Skeletal muscle tissue (tissue), 4 donors: ENCODE measurements around the gene ILDR1. TPM values are rescaled to one million over a fixed set of nuclear protein-coding genes. Genes with fewer than 3 reads are reported as not detected.
A peak's percentile ranks its signal among the peaks of the same experiment; 100 is the strongest.

ENCODE experiments used
- H3K27ac ChIP-seq: one replicate; pipeline ENCODE4 v1.7.0; 2013; ENCODE audit warnings: mild to moderate bottlenecking, low read depth, low read length, inconsistent platforms
- H3K27me3 ChIP-seq, 3 donors: one replicate each; pipeline ENCODE4 v1.7.0; 2013; ENCODE audit warnings: low read length in 3 of 3; ENCODE audit not compliant: control insufficient read depth in 3 of 3, insufficient read depth in 3 of 3
- H3K36me3 ChIP-seq, 3 donors: one replicate each; pipeline ENCODE4 v1.7.0; 2013; ENCODE audit warnings: low read length in 3 of 3; ENCODE audit not compliant: control insufficient read depth in 3 of 3, insufficient read depth in 3 of 3
- H3K4me1 ChIP-seq, 3 donors: one replicate each; pipeline ENCODE4 v1.7.0; 2013; ENCODE audit warnings: low read length in 3 of 3, mild to moderate bottlenecking in 3 of 3; ENCODE audit not compliant: control insufficient read depth in 3 of 3, insufficient read depth in 3 of 3
- H3K4me3 ChIP-seq, 3 donors: one replicate each; pipeline ENCODE4 v1.7.0; 2013; ENCODE audit warnings: low read length in 3 of 3
- H3K9ac ChIP-seq, 3 donors: one replicate each; pipeline ENCODE4 v1.7.0; 2013; ENCODE audit warnings: low read length in 3 of 3, mild to moderate bottlenecking in 3 of 3, moderate library complexity in 2 of 3, low read depth in 1 of 3
- H3K9me3 ChIP-seq, 3 donors: one replicate each; pipeline ENCODE4 v1.7.0; 2013; ENCODE audit warnings: low read length in 3 of 3; ENCODE audit not compliant: control insufficient read depth in 3 of 3
- total RNA-seq: library from RNA; depleted of rRNA; stranded (reverse); fragments of >200 nt; gene quantifications from one replicate; pipeline ENCODE4 v1.2.3, GENCODE V29; 2014
- donor health status: Osteomylitis.

The ILDR1 gene
- not detected for total RNA-seq

DNA sequence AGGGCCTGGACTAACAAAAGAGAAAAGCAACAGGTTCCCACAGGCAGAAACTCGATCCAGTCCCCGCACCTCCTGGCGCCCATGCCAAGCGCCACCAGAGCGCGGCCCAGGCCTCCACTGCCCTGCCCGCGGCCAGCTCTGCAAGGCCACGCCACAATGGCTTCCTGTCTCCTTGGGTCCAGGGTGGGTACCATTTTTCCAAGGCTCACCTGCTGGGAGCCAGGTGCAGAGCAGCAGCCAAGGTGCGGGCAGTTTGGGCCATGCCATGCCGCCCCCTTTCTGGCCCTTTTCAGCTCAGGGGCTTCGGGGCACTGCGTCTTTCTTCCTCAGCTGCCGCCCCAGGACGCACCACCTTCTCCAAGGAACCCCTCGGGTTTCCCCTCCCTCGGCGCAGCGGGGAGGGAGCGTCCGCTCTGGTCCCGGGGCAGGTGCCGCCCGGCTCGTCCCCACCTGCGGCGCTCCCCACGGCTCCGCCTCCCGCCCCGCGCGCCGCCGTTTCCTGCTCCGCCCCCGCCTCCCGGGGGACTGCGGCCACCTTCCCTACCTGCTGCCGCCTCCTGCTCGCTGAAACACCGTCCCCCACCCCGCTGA lies at the start of gene ILDR1:
TSS of gene ILDR1 (minus strand) at position 437 of the 591 bp plus-strand sequence. CDS start at position 267, 170 bp downstream.
- peaks cover 10 to 15% (median 13%) of the 10 kb centered on the region in 3 donors for H3K27me3 ChIP-seq
- no peaks in the 10 kb centered on the region for H3K9me3 ChIP-seq
- H3K36me3 ChIP-seq, result no peaks in the 10 kb centered on the region
- no peaks in the 10 kb centered on the region for H3K4me1 ChIP-seq
- no peak within 1 kb of the TSS for H3K27ac ChIP-seq
- peak within 1 kb of the TSS in 1 of 3 donors; percentile 22 for H3K4me3 ChIP-seq
- no peak within 1 kb of the TSS for H3K9ac ChIP-seq

DNA sequence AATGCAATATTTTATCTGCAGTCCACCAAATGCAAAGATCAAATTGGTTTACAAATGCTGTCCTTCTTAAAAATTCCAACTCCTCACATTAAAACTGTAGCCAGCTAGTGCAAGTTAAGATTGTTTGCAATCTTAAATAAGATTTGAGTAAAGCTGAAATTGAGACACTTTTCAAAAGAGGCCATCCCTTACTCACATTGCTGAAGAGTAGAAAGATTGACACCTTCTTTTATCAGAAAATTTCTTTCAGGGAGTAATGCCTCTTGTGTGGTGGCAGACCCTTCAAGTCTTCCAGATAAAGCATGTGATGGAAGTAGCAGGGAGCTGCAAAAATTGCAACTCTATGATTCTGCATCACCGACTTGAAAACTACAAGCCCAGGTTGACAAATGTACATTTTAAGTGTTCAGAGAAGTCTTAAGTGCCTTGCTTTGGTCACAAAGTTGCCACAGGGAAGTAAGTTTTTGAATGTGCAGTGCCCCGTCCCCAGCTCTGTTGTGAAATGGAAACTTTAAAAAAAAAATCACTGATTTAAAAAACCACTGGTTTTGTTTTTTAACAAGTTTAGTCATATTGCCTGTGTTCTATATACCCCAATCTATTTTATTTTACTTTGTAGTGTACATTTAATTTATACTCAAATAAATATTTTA lies 45.7 kb upstream of the ILDR1 start:
- H3K9ac ChIP-seq, result no peak overlapping the region

DNA sequence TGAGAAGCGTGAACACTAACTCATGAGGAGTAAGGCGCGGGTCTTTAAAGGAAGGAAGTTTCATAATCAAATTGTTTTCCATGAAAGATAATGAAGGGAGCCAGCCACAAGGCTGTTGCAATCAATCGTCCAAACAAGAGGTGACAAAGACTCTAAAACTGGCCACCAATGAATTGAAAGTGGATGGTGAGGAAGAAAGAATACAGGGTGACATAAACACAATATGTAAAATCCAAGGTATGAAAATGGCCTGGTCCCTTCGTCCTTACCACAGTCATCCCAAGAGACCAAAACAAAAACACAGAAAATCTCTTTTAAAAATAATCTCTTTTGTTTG lies 45.1 kb upstream of the ILDR1 start:
- Histone ChIP-seq H3K27me3 (no peaks in the 10 kb centered on the region), H3K9ac (no peak overlapping the region), H3K36me3 (no peaks in the 10 kb centered on the region), H3K27ac (no peak overlapping the region), H3K9me3 (no peaks in the 10 kb centered on the region), H3K4me3 (no peak overlapping the region), H3K4me1 (no peaks in the 10 kb centered on the region)

More for the DNA sequence above, 45.7 kb upstream of the ILDR1 start:
- Histone ChIP-seq H3K4me1 (no peaks in the 10 kb centered on the region), H3K9me3 (no peaks in the 10 kb centered on the region), H3K27ac (no peak overlapping the region), H3K27me3 (no peaks in the 10 kb centered on the region), H3K4me3 (no peak overlapping the region), H3K36me3 (no peaks in the 10 kb centered on the region)

DNA sequence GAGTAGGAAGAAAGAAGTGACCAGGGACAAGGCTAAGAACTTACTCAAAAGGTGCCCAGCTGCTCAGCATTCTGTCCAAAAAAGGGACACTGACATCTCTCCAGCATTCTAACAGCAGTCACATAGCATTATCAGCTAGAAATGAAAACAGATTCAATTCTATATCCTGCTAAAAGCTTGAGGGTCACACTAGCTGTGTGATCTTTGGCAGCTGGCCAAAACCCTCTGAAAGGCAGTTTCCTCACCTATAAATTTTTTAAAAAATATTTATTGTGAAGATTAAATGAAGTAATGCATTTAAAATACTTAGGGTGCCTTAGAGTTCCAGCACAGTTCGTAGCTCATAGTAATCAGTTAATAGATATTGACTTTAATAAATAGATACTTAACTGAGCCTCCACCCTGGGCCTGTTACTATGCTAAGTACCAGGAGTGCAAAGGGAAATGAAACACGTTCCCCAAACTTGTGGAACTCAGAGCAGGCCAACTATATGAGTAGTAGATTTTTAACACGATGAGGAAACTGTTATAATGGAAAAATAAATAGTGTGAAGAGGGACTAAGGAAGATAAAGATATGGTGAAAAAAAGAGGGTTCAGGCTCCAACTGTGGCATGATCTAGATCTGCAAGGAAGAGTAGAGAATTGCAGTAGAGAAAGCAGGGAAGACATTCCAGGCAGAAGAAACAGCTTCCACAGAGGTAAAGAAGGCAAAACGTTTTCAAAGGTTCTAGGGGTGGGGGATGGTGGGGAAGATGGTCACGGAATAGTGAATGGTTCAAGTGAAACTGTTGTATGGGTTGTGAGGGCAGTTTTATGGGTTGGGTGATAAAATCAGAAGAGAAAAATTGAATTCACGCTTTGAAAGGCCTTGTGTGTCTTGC lies 44.5 kb upstream of the ILDR1 start:
- Histone ChIP-seq H3K4me3 (no peak overlapping the region), H3K27me3 (no peaks in the 10 kb centered on the region), H3K9me3 (no peaks in the 10 kb centered on the region), H3K36me3 (no peaks in the 10 kb centered on the region), H3K4me1 (no peaks in the 10 kb centered on the region), H3K27ac (no peak overlapping the region), H3K9ac (no peak overlapping the region)

DNA sequence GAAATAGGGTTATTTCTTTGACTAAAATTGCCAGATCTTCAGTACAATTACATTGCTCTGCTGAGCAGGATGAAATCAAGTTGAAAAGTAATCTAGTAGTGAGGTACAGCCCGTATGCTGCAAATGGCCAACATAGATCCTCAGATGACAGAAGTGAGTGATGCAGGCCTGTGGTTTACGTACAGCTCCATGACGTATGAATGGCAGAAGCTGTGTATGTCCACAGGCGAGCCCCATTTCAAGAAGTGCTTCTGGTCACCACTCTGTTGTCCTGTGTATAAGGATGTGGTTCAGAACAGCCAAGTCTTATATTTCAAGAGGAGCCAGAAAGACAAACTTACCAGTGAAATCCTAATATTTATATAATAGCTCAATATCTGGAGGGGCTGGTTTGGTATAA lies 42.3 kb upstream of the ILDR1 start:
- Histone ChIP-seq H3K27ac (no peak overlapping the region), H3K9ac (no peak overlapping the region), H3K4me1 (no peaks in the 10 kb centered on the region)

DNA sequence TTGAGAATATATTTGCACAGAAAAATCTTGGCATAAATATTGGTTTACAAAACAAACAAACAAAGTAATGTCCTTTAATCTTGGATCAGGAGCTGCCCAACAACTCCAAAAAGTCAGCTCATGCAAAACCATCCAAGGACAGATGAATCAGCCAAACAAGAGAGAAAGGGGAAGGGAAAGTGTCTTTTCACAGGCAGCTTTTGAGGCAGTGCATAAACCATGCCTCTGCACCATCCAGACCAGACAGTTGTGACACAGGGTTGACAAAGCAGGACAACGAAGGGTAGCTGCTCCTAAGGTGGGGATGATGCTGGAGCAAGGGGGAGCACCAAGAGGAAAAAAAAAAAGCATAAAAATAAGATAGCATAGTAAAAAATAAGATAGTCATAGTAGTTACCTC lies 41.9 kb upstream of the ILDR1 start:
- no peak overlapping the region for H3K9ac ChIP-seq
- H3K9me3 ChIP-seq, result no peaks in the 10 kb centered on the region
- no peaks in the 10 kb centered on the region for H3K4me1 ChIP-seq

More for the DNA sequence above, 42.3 kb upstream of the ILDR1 start:
- Histone ChIP-seq H3K36me3 (no peaks in the 10 kb centered on the region), H3K9me3 (no peaks in the 10 kb centered on the region), H3K27me3 (no peaks in the 10 kb centered on the region), H3K4me3 (no peak overlapping the region)

DNA sequence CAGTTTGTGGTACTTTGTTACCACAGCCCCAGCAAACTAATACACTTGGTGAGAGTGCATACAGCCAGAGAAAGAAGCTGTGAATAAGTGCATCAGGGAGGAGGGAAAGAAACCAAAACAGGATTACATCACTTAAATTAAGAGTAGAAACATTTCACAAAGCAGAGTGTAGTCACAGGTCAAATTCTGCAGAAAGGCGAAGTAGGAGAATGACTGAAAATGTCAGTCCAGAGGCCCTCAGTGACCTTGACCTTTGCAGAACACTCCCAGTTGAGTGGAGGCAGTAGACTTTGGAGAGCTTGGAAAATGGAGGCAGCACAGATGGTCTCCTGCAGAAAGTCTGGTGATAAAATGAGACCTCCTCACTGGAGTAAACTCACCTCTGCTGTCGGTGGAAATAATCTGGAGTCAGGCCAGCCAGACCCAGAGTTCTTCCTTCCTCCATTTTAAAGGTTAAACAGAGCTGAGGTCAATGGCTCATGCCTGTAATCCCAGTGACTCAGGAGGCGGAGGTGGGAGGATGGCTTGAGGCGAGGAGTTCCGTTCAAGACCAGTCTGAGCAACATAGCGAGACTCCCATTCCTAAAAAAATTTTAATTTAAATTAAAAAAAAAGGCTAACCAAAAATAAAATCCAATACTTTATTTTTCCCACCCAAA lies 38.1 kb upstream of the ILDR1 start:
- Histone ChIP-seq H3K4me1 (no peaks in the 10 kb centered on the region), H3K36me3 (no peaks in the 10 kb centered on the region), H3K27me3 (no peaks in the 10 kb centered on the region), H3K9me3 (no peaks in the 10 kb centered on the region), H3K9ac (no peak overlapping the region), H3K4me3 (no peak overlapping the region), H3K27ac (no peak overlapping the region)

More for the DNA sequence above, 41.9 kb upstream of the ILDR1 start:
- Histone ChIP-seq H3K4me3 (no peak overlapping the region), H3K36me3 (no peaks in the 10 kb centered on the region), H3K27me3 (no peaks in the 10 kb centered on the region), H3K27ac (no peak overlapping the region)

DNA sequence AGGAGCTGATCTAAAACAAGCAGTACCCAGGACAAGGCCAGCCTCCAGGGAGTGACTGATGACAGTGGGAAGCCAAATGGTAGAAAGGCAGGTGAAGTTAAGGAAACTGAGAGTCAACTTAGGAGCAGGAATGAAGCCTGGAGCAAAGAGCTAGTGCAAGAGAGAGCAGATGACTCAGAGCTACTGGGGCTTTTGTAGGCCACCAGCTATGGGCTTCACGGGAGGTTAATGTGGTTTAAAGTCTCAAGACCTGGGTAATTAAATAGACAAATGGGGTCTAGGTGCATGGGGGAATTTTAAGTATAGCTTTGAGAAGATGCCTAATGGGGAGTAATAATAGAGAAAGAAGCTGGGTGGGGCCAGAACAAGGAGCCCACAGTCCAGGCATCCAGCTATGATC lies 36.2 kb upstream of the ILDR1 start:
- no peak overlapping the region for H3K9ac ChIP-seq
- H3K4me1 ChIP-seq, result no peaks in the 10 kb centered on the region
- H3K36me3 ChIP-seq, result no peaks in the 10 kb centered on the region
- H3K27me3 ChIP-seq, result no peaks in the 10 kb centered on the region
- H3K27ac ChIP-seq, result no peak overlapping the region
- H3K9me3 ChIP-seq, result no peaks in the 10 kb centered on the region
- H3K4me3 ChIP-seq, result no peak overlapping the region

DNA sequence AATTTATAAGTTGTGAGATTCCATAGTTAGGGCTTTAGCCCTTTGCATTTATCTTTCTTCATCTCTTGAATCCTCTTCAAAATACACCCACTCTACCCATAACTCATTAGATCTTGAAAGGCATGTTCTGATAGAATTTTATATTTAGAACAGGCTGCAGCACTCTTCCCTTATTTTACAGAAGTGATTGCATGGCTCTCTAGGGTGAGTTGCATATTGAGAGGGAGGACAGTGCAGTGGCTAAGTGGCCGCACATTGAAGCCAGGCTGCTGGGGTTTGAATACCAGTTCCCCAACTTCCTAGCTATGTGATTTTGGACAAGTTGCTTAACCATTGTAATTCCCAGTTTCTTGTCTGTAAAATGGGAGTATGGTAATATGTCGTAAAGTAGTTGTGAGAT lies 35.6 kb upstream of the ILDR1 start:
- H3K36me3 ChIP-seq, result no peaks in the 10 kb centered on the region
- H3K4me3 ChIP-seq, result no peak overlapping the region
- no peak overlapping the region for H3K9ac ChIP-seq
- H3K27ac ChIP-seq, result no peak overlapping the region
- no peaks in the 10 kb centered on the region for H3K4me1 ChIP-seq
- H3K9me3 ChIP-seq, result no peaks in the 10 kb centered on the region
- H3K27me3 ChIP-seq, result no peaks in the 10 kb centered on the region
